WTC11 (cell line): ENCODE results near the gene BICRA. TPM values are rescaled to one million over a fixed set of nuclear protein-coding genes. Genes with fewer than 3 reads are reported as not detected.

Experiments used
- CTCF ChIP-seq: fragments of 200-600 bp; IDR thresholded peaks from 2 replicates; pipeline ENCODE4 v1.8.0; 2022; ENCODE audit warnings: antibody characterized with exemption
- E2F5 ChIP-seq: sonication (generic); formaldehyde crosslinking; IDR thresholded peaks from 2 replicates; pipeline ENCODE4 v1.8.1; 2022; ENCODE audit warnings: mild to moderate bottlenecking, moderate library complexity, missing genetic modification reagents
- ERG ChIP-seq: fragments of 250-450 bp; sonication (Bioruptor Pico); IDR thresholded peaks from 2 replicates; pipeline ENCODE4 v1.8.0; 2021; ENCODE audit warnings: mild to moderate bottlenecking
- ESRRA ChIP-seq: sonication (generic); formaldehyde crosslinking; IDR thresholded peaks from 2 replicates; pipeline ENCODE4 v1.8.1; 2022; ENCODE audit warnings: mild to moderate bottlenecking, missing genetic modification reagents, borderline replicate concordance
- GTF2I ChIP-seq: fragments of 250-450 bp; sonication (Bioruptor Pico); conservative IDR thresholded peaks from 2 replicates; pipeline ENCODE4 v1.4.0; 2021; ENCODE audit warnings: mild to moderate bottlenecking
- MXD4 ChIP-seq: fragments of 250-450 bp; sonication (Bioruptor Pico); IDR thresholded peaks from 2 replicates; pipeline ENCODE4 v1.8.0; 2021; ENCODE audit warnings: mild to moderate bottlenecking, moderate library complexity, borderline replicate concordance
- MYBL2 ChIP-seq: sonication (generic); formaldehyde crosslinking; IDR thresholded peaks from 2 replicates; pipeline ENCODE4 v1.8.1; 2023; ENCODE audit warnings: mild to moderate bottlenecking, moderate library complexity, missing genetic modification reagents
- TCF7 ChIP-seq: sonication (generic); formaldehyde crosslinking; IDR thresholded peaks from 2 replicates; pipeline ENCODE4 v1.8.0; 2022; ENCODE audit warnings: mild to moderate bottlenecking, low read depth, missing genetic modification reagents, moderate library complexity
- TEAD4 ChIP-seq: sonication (generic); formaldehyde crosslinking; IDR thresholded peaks from 2 replicates; pipeline ENCODE4 v1.8.0; 2022; ENCODE audit warnings: mild to moderate bottlenecking, missing genetic modification reagents
- ZNF121 ChIP-seq: sonication (generic); formaldehyde crosslinking; IDR thresholded peaks from 2 replicates; pipeline ENCODE4 v1.8.0; 2023; ENCODE audit warnings: missing genetic modification reagents
- ZNF138 ChIP-seq: sonication (generic); formaldehyde crosslinking; conservative IDR thresholded peaks from 2 replicates; pipeline ENCODE4 v1.8.1; 2022; ENCODE audit warnings: mild to moderate bottlenecking, moderate library complexity, missing genetic modification reagents
- ZNF423 ChIP-seq: fragments of 250-450 bp; sonication (Bioruptor Pico); IDR thresholded peaks from 2 replicates; pipeline ENCODE4 v2.1.2; 2022; ENCODE audit warnings: mild to moderate bottlenecking, moderate library complexity
- total RNA-seq: library from RNA; stranded (reverse); gene quantifications from 3 replicates; pipeline ENCODE4 v1.2.3, GENCODE V29; 2021
- TF ChIP-seq, protein P1 (sequence below): sonication (generic); formaldehyde crosslinking; IDR thresholded peaks from 2 replicates; pipeline ENCODE4 v1.8.1; 2023; ENCODE audit warnings: mild to moderate bottlenecking, missing genetic modification reagents, borderline replicate concordance
- TF ChIP-seq, protein P2 (sequence below): sonication (generic); formaldehyde crosslinking; IDR thresholded peaks from 2 replicates; pipeline ENCODE4 v1.8.0; 2023; ENCODE audit warnings: missing genetic modification reagents, mild to moderate bottlenecking, borderline replicate concordance
- TF ChIP-seq, protein P3 (sequence below): sonication (generic); formaldehyde crosslinking; conservative IDR thresholded peaks from 2 replicates; pipeline ENCODE4 v1.8.1; 2022; ENCODE audit warnings: mild to moderate bottlenecking, missing genetic modification reagents

BICRA gene
- total RNA-seq, 1 experiment from 2014 or later: 30.3 TPM

GRCh38 chr19:47572635-47573034 lies 36.3 kb upstream of the BICRA start (continued):
- TF ChIP-seq, protein P1, sequence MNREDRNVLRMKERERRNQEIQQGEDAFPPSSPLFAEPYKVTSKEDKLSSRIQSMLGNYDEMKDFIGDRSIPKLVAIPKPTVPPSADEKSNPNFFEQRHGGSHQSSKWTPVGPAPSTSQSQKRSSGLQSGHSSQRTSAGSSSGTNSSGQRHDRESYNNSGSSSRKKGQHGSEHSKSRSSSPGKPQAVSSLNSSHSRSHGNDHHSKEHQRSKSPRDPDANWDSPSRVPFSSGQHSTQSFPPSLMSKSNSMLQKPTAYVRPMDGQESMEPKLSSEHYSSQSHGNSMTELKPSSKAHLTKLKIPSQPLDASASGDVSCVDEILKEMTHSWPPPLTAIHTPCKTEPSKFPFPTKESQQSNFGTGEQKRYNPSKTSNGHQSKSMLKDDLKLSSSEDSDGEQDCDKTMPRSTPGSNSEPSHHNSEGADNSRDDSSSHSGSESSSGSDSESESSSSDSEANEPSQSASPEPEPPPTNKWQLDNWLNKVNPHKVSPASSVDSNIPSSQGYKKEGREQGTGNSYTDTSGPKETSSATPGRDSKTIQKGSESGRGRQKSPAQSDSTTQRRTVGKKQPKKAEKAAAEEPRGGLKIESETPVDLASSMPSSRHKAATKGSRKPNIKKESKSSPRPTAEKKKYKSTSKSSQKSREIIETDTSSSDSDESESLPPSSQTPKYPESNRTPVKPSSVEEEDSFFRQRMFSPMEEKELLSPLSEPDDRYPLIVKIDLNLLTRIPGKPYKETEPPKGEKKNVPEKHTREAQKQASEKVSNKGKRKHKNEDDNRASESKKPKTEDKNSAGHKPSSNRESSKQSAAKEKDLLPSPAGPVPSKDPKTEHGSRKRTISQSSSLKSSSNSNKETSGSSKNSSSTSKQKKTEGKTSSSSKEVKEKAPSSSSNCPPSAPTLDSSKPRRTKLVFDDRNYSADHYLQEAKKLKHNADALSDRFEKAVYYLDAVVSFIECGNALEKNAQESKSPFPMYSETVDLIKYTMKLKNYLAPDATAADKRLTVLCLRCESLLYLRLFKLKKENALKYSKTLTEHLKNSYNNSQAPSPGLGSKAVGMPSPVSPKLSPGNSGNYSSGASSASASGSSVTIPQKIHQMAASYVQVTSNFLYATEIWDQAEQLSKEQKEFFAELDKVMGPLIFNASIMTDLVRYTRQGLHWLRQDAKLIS (CRISPR knock-in tag): no peak
- TF ChIP-seq MXD4 (CRISPR knock-in tag) (no peak), E2F5 (no peak), ZNF121 (no peak), ZNF423 (no peak), GTF2I (CRISPR knock-in tag) (no peak), ZNF138 (no peak), MYBL2 (no peak), TEAD4 (CRISPR knock-in tag) (no peak), TCF7 (CRISPR knock-in tag) (no peak), ESRRA (no peak), CTCF (no peak), ERG (CRISPR knock-in tag) (no peak)
- TF ChIP-seq, protein P2, sequence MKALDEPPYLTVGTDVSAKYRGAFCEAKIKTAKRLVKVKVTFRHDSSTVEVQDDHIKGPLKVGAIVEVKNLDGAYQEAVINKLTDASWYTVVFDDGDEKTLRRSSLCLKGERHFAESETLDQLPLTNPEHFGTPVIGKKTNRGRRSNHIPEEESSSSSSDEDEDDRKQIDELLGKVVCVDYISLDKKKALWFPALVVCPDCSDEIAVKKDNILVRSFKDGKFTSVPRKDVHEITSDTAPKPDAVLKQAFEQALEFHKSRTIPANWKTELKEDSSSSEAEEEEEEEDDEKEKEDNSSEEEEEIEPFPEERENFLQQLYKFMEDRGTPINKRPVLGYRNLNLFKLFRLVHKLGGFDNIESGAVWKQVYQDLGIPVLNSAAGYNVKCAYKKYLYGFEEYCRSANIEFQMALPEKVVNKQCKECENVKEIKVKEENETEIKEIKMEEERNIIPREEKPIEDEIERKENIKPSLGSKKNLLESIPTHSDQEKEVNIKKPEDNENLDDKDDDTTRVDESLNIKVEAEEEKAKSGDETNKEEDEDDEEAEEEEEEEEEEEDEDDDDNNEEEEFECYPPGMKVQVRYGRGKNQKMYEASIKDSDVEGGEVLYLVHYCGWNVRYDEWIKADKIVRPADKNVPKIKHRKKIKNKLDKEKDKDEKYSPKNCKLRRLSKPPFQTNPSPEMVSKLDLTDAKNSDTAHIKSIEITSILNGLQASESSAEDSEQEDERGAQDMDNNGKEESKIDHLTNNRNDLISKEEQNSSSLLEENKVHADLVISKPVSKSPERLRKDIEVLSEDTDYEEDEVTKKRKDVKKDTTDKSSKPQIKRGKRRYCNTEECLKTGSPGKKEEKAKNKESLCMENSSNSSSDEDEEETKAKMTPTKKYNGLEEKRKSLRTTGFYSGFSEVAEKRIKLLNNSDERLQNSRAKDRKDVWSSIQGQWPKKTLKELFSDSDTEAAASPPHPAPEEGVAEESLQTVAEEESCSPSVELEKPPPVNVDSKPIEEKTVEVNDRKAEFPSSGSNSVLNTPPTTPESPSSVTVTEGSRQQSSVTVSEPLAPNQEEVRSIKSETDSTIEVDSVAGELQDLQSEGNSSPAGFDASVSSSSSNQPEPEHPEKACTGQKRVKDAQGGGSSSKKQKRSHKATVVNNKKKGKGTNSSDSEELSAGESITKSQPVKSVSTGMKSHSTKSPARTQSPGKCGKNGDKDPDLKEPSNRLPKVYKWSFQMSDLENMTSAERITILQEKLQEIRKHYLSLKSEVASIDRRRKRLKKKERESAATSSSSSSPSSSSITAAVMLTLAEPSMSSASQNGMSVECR (CRISPR knock-in tag): no peak
- TF ChIP-seq, protein P3, sequence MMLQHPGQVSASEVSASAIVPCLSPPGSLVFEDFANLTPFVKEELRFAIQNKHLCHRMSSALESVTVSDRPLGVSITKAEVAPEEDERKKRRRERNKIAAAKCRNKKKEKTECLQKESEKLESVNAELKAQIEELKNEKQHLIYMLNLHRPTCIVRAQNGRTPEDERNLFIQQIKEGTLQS (CRISPR knock-in tag): no peak
